ENCODE data around the gene NOTCH4.

The NOTCH4 gene

GRCh38 chr6:32252331-32253009, 28.6 kb upstream of the NOTCH4 start:
- H3K4me3 ChIP-seq (ENCODE audit: low read depth, low read length): no peak overlapping the region
- TF ChIP-seq ZNF623 (tag by site-specific recombination; IDR thresholded peaks at IDR 0.05): no peak
- no peak for TF ChIP-seq ZNF626 (tag by site-specific recombination; IDR thresholded peaks at IDR 0.05)
- no peak for TF ChIP-seq ZNF10 (tag by site-specific recombination; IDR thresholded peaks at IDR 0.05)
- no peak for TF ChIP-seq BCL11B (tag by site-specific recombination; IDR thresholded peaks at IDR 0.05; ENCODE audit: low read depth)
- TF ChIP-seq SP3 (tag by site-specific recombination; IDR thresholded peaks at IDR 0.05): no peak
- no peak for TF ChIP-seq ZNF585B (tag by site-specific recombination; IDR thresholded peaks at IDR 0.05)
- TF ChIP-seq ZNF148 (tag by site-specific recombination; IDR thresholded peaks at IDR 0.05; ENCODE audit: borderline replicate concordance): no peak
- TF ChIP-seq ZNF155 (tag by site-specific recombination; IDR thresholded peaks at IDR 0.05): no peak
- TF ChIP-seq ZNF311 (tag by site-specific recombination; IDR thresholded peaks at IDR 0.05; ENCODE audit: borderline replicate concordance): no peak
- TF ChIP-seq ZNF501 (tag by site-specific recombination; IDR thresholded peaks at IDR 0.05): no peak
- no peak for TF ChIP-seq ZNF362 (tag by site-specific recombination; IDR thresholded peaks at IDR 0.05)
- TF ChIP-seq ZNF670 (tag by site-specific recombination; IDR thresholded peaks at IDR 0.05; ENCODE audit: low read depth): no peak
- no peak for TF ChIP-seq ELK4 (IDR thresholded peaks at IDR 0.05; ENCODE audit: borderline replicate concordance, low read depth, low read length)
- TF ChIP-seq ZNF426 (tag by site-specific recombination; IDR thresholded peaks at IDR 0.05): no peak
- TF ChIP-seq ZNF211 (tag by site-specific recombination; IDR thresholded peaks at IDR 0.05; ENCODE audit: low read depth): no peak
- no peak for TF ChIP-seq ZNF140 (tag by site-specific recombination; IDR thresholded peaks at IDR 0.05)
- TF ChIP-seq ZNF785 (tag by site-specific recombination; IDR thresholded peaks at IDR 0.05): no peak
- no peak for TF ChIP-seq ZNF239 (tag by site-specific recombination; IDR thresholded peaks at IDR 0.05)
- no peaks in the 10 kb centered on the region for H3K4me1 ChIP-seq (ENCODE audit: control insufficient read depth, insufficient read depth, low read length)
- ChIA-PET POLR2A (no interaction called here), CTCF (interaction anchor here (0.6 to 5.4 kb wide), 6 partner anchors 7 to 161 kb away, joined by 3 to 60 read pairs (median 10); no protein-coding TSS in a partner anchor)
- H3K9me3 ChIP-seq (ENCODE audit: control insufficient read depth, insufficient read depth, low read depth, low read length): no peaks in the 10 kb centered on the region
- no peaks in the 10 kb centered on the region for H3K36me3 ChIP-seq (ENCODE audit: control insufficient read depth in 2 of 2, insufficient read depth in 1 of 2, low read length in 2 of 2)
- H3K27ac ChIP-seq (ENCODE audit: extremely low read depth, low read depth, low read length): no peak overlapping the region

- H3K27ac ChIP-seq (ENCODE audit: extremely low read depth, low read depth, low read length): no peak overlapping the region
- H3K4me1 ChIP-seq (ENCODE audit: control insufficient read depth, insufficient read depth, low read length): no peaks in the 10 kb centered on the region
- no peak overlapping the region for H3K4me3 ChIP-seq (ENCODE audit: low read depth, low read length)
- no peaks in the 10 kb centered on the region for H3K36me3 ChIP-seq (ENCODE audit: control insufficient read depth in 2 of 2, insufficient read depth in 1 of 2, low read length in 2 of 2)
- POLR2A ChIA-PET: no interaction called here
- CTCF ChIA-PET: interaction anchor here (0.7 to 1.5 kb wide), 8 partner anchors 9 to 537 kb away, joined by 3 to 8 read pairs (median 4); no protein-coding TSS in a partner anchor
- TF ChIP-seq ZNF223 (tag by site-specific recombination; IDR thresholded peaks at IDR 0.05): no peak
- no peak for TF ChIP-seq ZNF701 (tag by site-specific recombination; IDR thresholded peaks at IDR 0.05)
- no peak for TF ChIP-seq ZNF704 (tag by site-specific recombination; IDR thresholded peaks at IDR 0.05)
- TF ChIP-seq SETDB1 (IDR thresholded peaks at IDR 0.05; ENCODE audit: insufficient read length, low read length): peak; percentile 78
- no peaks in the 10 kb centered on the region for H3K9me3 ChIP-seq (ENCODE audit: control insufficient read depth, insufficient read depth, low read depth, low read length)
Observed at GRCh38 chr6:32249262-32249661, 25.4 kb upstream of the NOTCH4 start.

Measured in HEK293 (cell line).